Heart left ventricle (tissue), 16 donors: ENCODE measurements around the gene CLTB. TPM values are rescaled to one million over a fixed set of nuclear protein-coding genes. Genes with fewer than 3 reads are reported as not detected.

Experiments used
- ATAC-seq, 4 donors: fragments of 200-7000 bp; cut with Tn5 transposase; one replicate each; pipeline ENCODE4 v1.9.1; 2020 to 2022; ENCODE audit warnings: moderate library complexity in 4 of 4, mild to moderate bottlenecking in 3 of 4, moderate number of reproducible peaks in 1 of 4
- DNase-seq, 5 donors: peaks; one replicate each; pipeline ENCODE4 v3.0.0-alpha.2; 2020
- H3K27ac ChIP-seq, 12 donors: fragments of 200-600 bp; sonication (generic) in 4 of 12; one replicate each; pipeline versions ENCODE4 v1.5.0 to v1.8.0; 2016 to 2022; ENCODE audit warnings: mild to moderate bottlenecking in 2 of 12
- H3K27me3 ChIP-seq, 9 donors: fragments of 200-600 bp; sonication (generic) in 2 of 9; one replicate each; pipeline versions ENCODE4 v1.5.1 to v1.8.0; 2016 to 2022; ENCODE audit warnings: mild to moderate bottlenecking in 3 of 9
- H3K36me3 ChIP-seq, 9 donors: fragments of 200-600 bp; sonication (generic) in 2 of 9; one replicate each; pipeline versions ENCODE4 v1.5.0 to v1.8.0; 2018 to 2022; ENCODE audit warnings: mild to moderate bottlenecking in 2 of 9
- H3K4me1 ChIP-seq, 12 donors: fragments of 200-600 bp; sonication (generic) in 4 of 12; one replicate each; pipeline versions ENCODE4 v1.5.0 to v1.8.0; 2016 to 2022; ENCODE audit warnings: mild to moderate bottlenecking in 3 of 12
- H3K4me3 ChIP-seq, 12 donors: fragments of 200-600 bp; sonication (generic) in 4 of 12; one replicate each; pipeline versions ENCODE4 v1.5.0 to v1.8.0; 2017 to 2022; ENCODE audit warnings: mild to moderate bottlenecking in 9 of 12, moderate library complexity in 4 of 12
- H3K9me3 ChIP-seq, 12 donors: fragments of 200-600 bp; sonication (generic) in 4 of 12; one replicate each; pipeline versions ENCODE4 v1.5.0 to v1.8.0; 2016 to 2022; ENCODE audit warnings: mild to moderate bottlenecking in 1 of 12
- CTCF ChIP-seq, 12 donors: fragments of 200-600 bp; sonication (generic) in 4 of 12; IDR thresholded peaks; one replicate each; pipeline versions ENCODE4 v1.5.0 to v1.8.0; 2018 to 2022; ENCODE audit warnings: antibody characterized with exemption in 12 of 12, mild to moderate bottlenecking in 5 of 12
- POLR2A ChIP-seq, 2 donors: fragments of 450-650 bp; IDR thresholded peaks; one replicate each; pipeline ENCODE4 v1.6.1; 2017; ENCODE audit warnings: antibody characterized with exemption in 2 of 2, mild to moderate bottlenecking in 2 of 2, moderate library complexity in 2 of 2
- WGBS, 4 donors: extraction: QIAGEN DNeasy Blood & Tissue Kit in 2 of 4; methylation state at CpG; one replicate each; pipeline versions ENCODE4 v1.1.5 to v1.1.7; 2013 to 2018; 5-methylcytosine and 5-hydroxymethylcytosine counted together
- intact Hi-C, 10 donors: fragments of 100-400 bp; cut with DNase I; formaldehyde crosslinking; loops; one replicate each; pipeline versions ENCODE4 v1.11.1 to v1.14.2; 2022
- polyA plus RNA-seq, 2 donors: library from polyadenylated mRNA; stranded (reverse); fragments of 200-250 nt; gene quantifications; one replicate each; pipeline ENCODE4 v1.2.3, GENCODE V29; 2013
- total RNA-seq, 9 donors: library from RNA; depleted of rRNA in 2 of 9; stranded (reverse); fragments of >200 nt in 2 of 9; fragmentation: NEBNext Ultra II Directional in 3 of 9; extraction: Animal tissue kit (Norgen Biotek cat#: 25700) in 3 of 9; gene quantifications; one replicate each; pipeline versions ENCODE4 v1.1.0 to v1.2.4, GENCODE V29; 2016 to 2023
- donor health status: ischemic (EF 13 %, LVEDD 7.1; RV severe dilation, severe dysfunction).
- donor health status: healthy with polysubstance abuse.
- donor health status: DM: no; HTN: yes; CAD: no.
- donor health status: DM: no; HTN: no; CAD: no.
- donor health status: ischemic (EF 25% LVEDD 6.9; RV normal size, moderate dysfunction).
- donor health status: ischemic (EF 25% LVEDD 5.7; RV mildly dilated, moderate dysfunction).
- donor health status: healthy.
- donor health status: DM: yes; HTN: yes; CAD: no.
- donor health status: ischemic (EF 35%, LVEDD 5.7; RV mildly dilated, moderate dysfunction).
- donor health status: nonischemic (EF 11% LVEDD 7.7; RV severe dilation, severe dysfunction).
- donor health status: DM: yes; HTN: yes; CAD: no.
- donor health status: PGD.
- donor health status: ischemic (EF 29% LVEDD 5.4; RV normal size, mild dysfunction).
- donor health status: nonischemic (EF 23%, LVEDD 6.1; RV moderate dilation, normal function).

Gene CLTB
- total and polyA plus RNA-seq, 11 donors, result 185 to 464 (median 300) TPM

- Histone ChIP-seq H3K4me1 (peaks cover 0 to 25% (median 10%) of the 10 kb centered on the region in 12 donors), H3K9me3 (no peaks in the 10 kb centered on the region), H3K4me3 (no peak overlapping the region), H3K27ac (peak overlapping the region; percentile 77 to 94 (median 86)), H3K36me3 (peaks cover 0 to 53% (median 39%) of the 10 kb centered on the region in 9 donors), H3K27me3 (no peaks in the 10 kb centered on the region)
- ATAC-seq (peak in 3 of 4 donors; percentile 10 to 16 (median 15)), DNase-seq (peak in 1 of 5 donors; percentile 21)
- TF ChIP-seq CTCF (IDR thresholded peaks at IDR 0.05), result no peak
- TF ChIP-seq POLR2A (IDR thresholded peaks at IDR 0.05), result no peak
- 73 to 100% (median 78%) methylated on average over 1 to 3 of the region's 3 CpGs for WGBS, 4 donors
- intact Hi-C loops, result loop anchor here in 1 of 10 donors (10.0 kb wide), 1 partner anchor 153 kb away; the partner anchor contains the start of gene RNF44
These were observed 34.4 kb downstream of the CLTB start for GRCh38 chr5:176381979-176382378.

GRCh38 chr5:176381423-176381822, 34.9 kb downstream of the CLTB start:
- TF ChIP-seq CTCF (IDR thresholded peaks at IDR 0.05), result no peak
- TF ChIP-seq POLR2A (IDR thresholded peaks at IDR 0.05), result no peak
- Histone ChIP-seq H3K4me3 (no peak overlapping the region), H3K36me3 (peaks cover 0 to 50% (median 35%) of the 10 kb centered on the region in 9 donors), H3K9me3 (no peaks in the 10 kb centered on the region), H3K27ac (peak overlapping the region; percentile 77 to 94 (median 86)), H3K4me1 (peaks cover 0 to 20% (median 7%) of the 10 kb centered on the region in 12 donors), H3K27me3 (no peaks in the 10 kb centered on the region)
- DNase-seq, result peak in 4 of 5 donors; percentile 48 to 78 (median 63)
- 48 to 60% (median 52%) methylated on average over 3 of the region's 3 CpGs for WGBS, 4 donors
- intact Hi-C loops, result loop anchor here in 1 of 10 donors (10.0 kb wide), 1 partner anchor 153 kb away; the partner anchor contains the start of gene RNF44
- ATAC-seq, result peak; percentile 86 to 96 (median 94)

- DNase-seq, result no peak
- Histone ChIP-seq H3K4me1 (peaks cover 0 to 20% (median 6%) of the 10 kb centered on the region in 12 donors), H3K27ac (peak overlapping the region in 1 of 12 donors; percentile 3), H3K27me3 (no peaks in the 10 kb centered on the region), H3K9me3 (no peaks in the 10 kb centered on the region), H3K4me3 (no peak overlapping the region), H3K36me3 (peaks cover 0 to 42% (median 22%) of the 10 kb centered on the region in 9 donors)
- TF ChIP-seq POLR2A (IDR thresholded peaks at IDR 0.05) (no peak), CTCF (IDR thresholded peaks at IDR 0.05) (no peak)
- WGBS, 4 donors, result 86 to 93% (median 87%) methylated on average over 3 of the region's 3 CpGs
- intact Hi-C loops, result loop anchor here in 1 of 10 donors (10.0 kb wide), 1 partner anchor 155 kb away; the partner anchor contains the start of gene RNF44
- no peak for ATAC-seq
These were observed 36.5 kb downstream of the CLTB start for GRCh38 chr5:176379881-176380280.

- no peaks in the 10 kb centered on the region for H3K27me3 ChIP-seq
- no peak for TF ChIP-seq CTCF (IDR thresholded peaks at IDR 0.05)
- no peak for TF ChIP-seq POLR2A (IDR thresholded peaks at IDR 0.05)
- H3K36me3 ChIP-seq, result peaks cover 0 to 42% (median 22%) of the 10 kb centered on the region in 9 donors
- 33 to 39% (median 35%) methylated on average over 7 of the region's 7 CpGs for WGBS, 4 donors
- intact Hi-C loops, result no loop called here
- no peaks in the 10 kb centered on the region for H3K9me3 ChIP-seq
- peak in 3 of 4 donors; percentile 36 to 54 (median 40) for ATAC-seq
- peak in 3 of 5 donors; percentile 41 to 52 (median 47) for DNase-seq
- H3K4me3 ChIP-seq, result no peak overlapping the region
- H3K27ac ChIP-seq, result peak overlapping the region; percentile 19 to 83 (median 57)
- peaks cover 0 to 36% (median 20%) of the 10 kb centered on the region in 12 donors for H3K4me1 ChIP-seq
These were observed 43.1 kb downstream of the CLTB start for GRCh38 chr5:176373100-176373818.
